Neural crest cell (in vitro differentiated cells): ENCODE results near the gene ECHDC3. TPM values are rescaled to one million over a fixed set of nuclear protein-coding genes. Genes with fewer than 3 reads are reported as not detected.

Experiments
- DNase-seq: peaks from one replicate; pipeline ENCODE4 v3.0.0; 2021; ENCODE audit warnings: low read depth, mixed read lengths, low spot score
- H3K27ac Mint-ChIP-seq: one replicate; pipeline ENCODE4 v1.8.0; 2021; ENCODE audit warnings: mild to moderate bottlenecking, mixed read lengths; ENCODE audit not compliant: unreplicated experiment
- H3K27me3 Mint-ChIP-seq: 2 replicates; pipeline ENCODE4 v1.8.0; 2021; ENCODE audit warnings: low read depth, mild to moderate bottlenecking, mixed read lengths
- H3K36me3 Mint-ChIP-seq: 2 replicates; pipeline ENCODE4 v1.8.0; 2021; ENCODE audit warnings: low read depth, mild to moderate bottlenecking, mixed read lengths
- H3K4me1 Mint-ChIP-seq: 2 replicates; pipeline ENCODE4 v1.8.0; 2021; ENCODE audit warnings: mixed read lengths
- H3K4me3 Mint-ChIP-seq: one replicate; pipeline ENCODE4 v1.8.0; 2021; ENCODE audit warnings: mild to moderate bottlenecking, mixed read lengths
- H3K9me3 Mint-ChIP-seq: 2 replicates; pipeline ENCODE4 v1.8.0; 2021; ENCODE audit warnings: mixed read lengths
- CTCF ChIP-seq: fragments of 200-600 bp; sonication (generic); conservative IDR thresholded peaks from 2 replicates; pipeline ENCODE4 v1.5.0; 2021; ENCODE audit warnings: antibody characterized with exemption, mild to moderate bottlenecking
- total RNA-seq: library from RNA; stranded (reverse); gene quantifications from 2 replicates; pipeline ENCODE4 v1.2.1, GENCODE V29; 2021

Gene ECHDC3
- total RNA-seq, 1 donor from 2014 or later: 5.3 TPM

GRCh38 chr10:11810973-11811372, 68.8 kb downstream of the ECHDC3 start:
- TF ChIP-seq CTCF: no peak
- H3K4me3 Mint-ChIP-seq: no peak overlapping the region
- H3K36me3 Mint-ChIP-seq: no peaks in the 10 kb centered on the region
- no peaks in the 10 kb centered on the region for H3K27me3 Mint-ChIP-seq
- H3K4me1 Mint-ChIP-seq: peaks cover 8% of the 10 kb centered on the region
- DNase-seq: no peak
- H3K27ac Mint-ChIP-seq: no peak overlapping the region
- H3K9me3 Mint-ChIP-seq: no peaks in the 10 kb centered on the region

GRCh38 chr10:11813177-11813576, 71.0 kb downstream of the ECHDC3 start:
- TF ChIP-seq CTCF: no peak
- Mint-ChIP-seq H3K36me3 (no peaks in the 10 kb centered on the region), H3K4me1 (peaks cover 8% of the 10 kb centered on the region), H3K9me3 (no peaks in the 10 kb centered on the region), H3K27me3 (no peaks in the 10 kb centered on the region), H3K27ac (no peak overlapping the region), H3K4me3 (no peak overlapping the region)
- DNase-seq: no peak

Other genes with a start within 250 kb of the ECHDC3 start
- gene USP6NL, start 130.7 kb upstream of the ECHDC3 start, total RNA-seq: 35.3 and 38.2 TPM in 2 replicates
- gene PROSER2, start 81.0 kb downstream of the ECHDC3 start, total RNA-seq: 7.5 and 7.7 TPM in 2 replicates